Measurements from ENCODE around the gene GOLGA8S.

- TF ChIP-seq POLR2A (IDR thresholded peaks at IDR 0.05; ENCODE audit: low read length) (no peak), GATA1 (IDR thresholded peaks at IDR 0.05; ENCODE audit: low read depth, low read length) (no peak)
Measured at GRCh38 chr15:23411841-23412240, 57.3 kb downstream of the GOLGA8S start.
